Endothelial cell (in vitro differentiated cells): Measurements from ENCODE around the gene CCDC88A. TPM values are rescaled to one million over a fixed set of nuclear protein-coding genes. Genes with fewer than 3 reads are reported as not detected.

ENCODE experiments used
- DNase-seq: peaks from one replicate; pipeline ENCODE4 v3.0.0; 2021; ENCODE audit warnings: low spot score
- H3K27ac Mint-ChIP-seq: one replicate; pipeline ENCODE4 v1.8.0; 2021; ENCODE audit warnings: mixed read lengths, inconsistent platforms; ENCODE audit not compliant: unreplicated experiment
- H3K27me3 Mint-ChIP-seq: one replicate; pipeline ENCODE4 v1.8.0; 2021; ENCODE audit warnings: mild to moderate bottlenecking, moderate library complexity, mixed read lengths, inconsistent platforms; ENCODE audit not compliant: unreplicated experiment
- H3K36me3 Mint-ChIP-seq: one replicate; pipeline ENCODE4 v1.8.0; 2021; ENCODE audit warnings: mild to moderate bottlenecking, low read depth, mixed read lengths, inconsistent platforms; ENCODE audit not compliant: unreplicated experiment
- H3K4me1 Mint-ChIP-seq: one replicate; pipeline ENCODE4 v1.8.0; 2021; ENCODE audit warnings: mild to moderate bottlenecking, mixed read lengths, inconsistent platforms; ENCODE audit not compliant: unreplicated experiment
- H3K4me3 Mint-ChIP-seq: one replicate; pipeline ENCODE4 v1.8.0; 2021; ENCODE audit warnings: mild to moderate bottlenecking, mixed read lengths, inconsistent platforms; ENCODE audit not compliant: unreplicated experiment
- H3K9me3 Mint-ChIP-seq: one replicate; pipeline ENCODE4 v1.8.0; 2021; ENCODE audit warnings: mixed read lengths, inconsistent platforms; ENCODE audit not compliant: unreplicated experiment
- CTCF ChIP-seq: fragments of 200-600 bp; sonication (generic); IDR thresholded peaks from one replicate; pipeline ENCODE4 v1.5.0; 2021; ENCODE audit warnings: antibody characterized with exemption; ENCODE audit not compliant: unreplicated experiment
- total RNA-seq: library from RNA; stranded (reverse); fragmentation: NEBNext Ultra II Directional; extraction: Animal tissue kit (Norgen Biotek cat#: 25700); gene quantifications from one replicate; pipeline ENCODE4 v1.2.1, GENCODE V29; 2021; ENCODE audit not compliant: unreplicated experiment

Gene CCDC88A
- total RNA-seq, 1 donor from 2014 or later = 98.7 TPM

- H3K36me3 Mint-ChIP-seq = peaks cover 11% of the 10 kb centered on the region
- no peak overlapping the region for H3K4me3 Mint-ChIP-seq
- no peaks in the 10 kb centered on the region for H3K27me3 Mint-ChIP-seq
- no peaks in the 10 kb centered on the region for H3K4me1 Mint-ChIP-seq
- no peak for DNase-seq
- TF ChIP-seq CTCF = no peak
- no peak overlapping the region for H3K27ac Mint-ChIP-seq
- no peaks in the 10 kb centered on the region for H3K9me3 Mint-ChIP-seq
Measured at GRCh38 chr2:55345064-55345463, 74.6 kb downstream of the CCDC88A start.

GRCh38 chr2:55338268-55338667 lies 81.4 kb downstream of the CCDC88A start:
- DNase-seq = no peak
- Mint-ChIP-seq H3K27ac (no peak overlapping the region), H3K4me1 (no peaks in the 10 kb centered on the region), H3K36me3 (no peaks in the 10 kb centered on the region), H3K4me3 (no peak overlapping the region), H3K9me3 (no peaks in the 10 kb centered on the region), H3K27me3 (no peaks in the 10 kb centered on the region)
- TF ChIP-seq CTCF = no peak

- TF ChIP-seq CTCF = no peak
- H3K4me3 Mint-ChIP-seq = no peak overlapping the region
Measured at GRCh38 chr2:55334728-55335127, 84.9 kb downstream of the CCDC88A start.

GRCh38 chr2:55330541-55331297 lies 88.9 kb downstream of the CCDC88A start:
- TF ChIP-seq CTCF = no peak
- DNase-seq = no peak
- Mint-ChIP-seq H3K4me1 (no peaks in the 10 kb centered on the region), H3K4me3 (no peak overlapping the region), H3K9me3 (no peaks in the 10 kb centered on the region), H3K27me3 (no peaks in the 10 kb centered on the region), H3K36me3 (peaks cover 15% of the 10 kb centered on the region), H3K27ac (no peak overlapping the region)

More at GRCh38 chr2:55334728-55335127, 84.9 kb downstream of the CCDC88A start:
- Mint-ChIP-seq H3K4me1 (no peaks in the 10 kb centered on the region), H3K9me3 (no peaks in the 10 kb centered on the region), H3K36me3 (no peaks in the 10 kb centered on the region), H3K27ac (no peak overlapping the region), H3K27me3 (no peaks in the 10 kb centered on the region)
- no peak for DNase-seq

GRCh38 chr2:55327470-55328230 lies 92.0 kb downstream of the CCDC88A start:
- H3K36me3 Mint-ChIP-seq = peaks cover 15% of the 10 kb centered on the region

More at GRCh38 chr2:55327470-55328230, 92.0 kb downstream of the CCDC88A start:
- Mint-ChIP-seq H3K27ac (no peak overlapping the region), H3K9me3 (no peaks in the 10 kb centered on the region), H3K4me3 (no peak overlapping the region), H3K27me3 (no peaks in the 10 kb centered on the region), H3K4me1 (no peaks in the 10 kb centered on the region)
- DNase-seq = no peak
- no peak for TF ChIP-seq CTCF
